H1 (cell line): ENCODE data around the gene DRC7. TPM values are rescaled to one million over a fixed set of nuclear protein-coding genes. Genes with fewer than 3 reads are reported as not detected.

Experiments used
- CTCF ChIA-PET: fragments of 300-600 bp; sonication (Branson Sonifier 250); formaldehyde crosslinking; loops from one replicate; lab custom pipeline; 2021; ENCODE audit not compliant: partially characterized antibody; lab: Charles Lee
- POLR2A ChIA-PET: fragments of 300-600 bp; sonication (Branson Sonifier 250); formaldehyde crosslinking; loops from one replicate; lab custom pipeline; 2021; ENCODE audit warnings: inconsistent platforms; ENCODE audit not compliant: partially characterized antibody; lab: Charles Lee
- DNase-seq, 2 experiments: peaks; one replicate each; pipeline versions ENCODE4 v3.0.0 to v3.0.0-alpha.2; 2010 to 2022; ENCODE audit warnings: low spot score in 2 of 2, low read depth in 1 of 2, mixed read lengths in 1 of 2
- FAIRE-seq: peaks from 2 replicates; lab custom pipeline; 2011; peaks lifted over from hg19 to GRCh38; lab: Jason Lieb, UNC
- H2AFZ ChIP-seq: 2 replicates; pipeline ENCODE4 v1.8.1; 2012; ENCODE audit warnings: low read length, inconsistent platforms
- H2AK5ac ChIP-seq: 2 replicates; pipeline ENCODE4 v1.6.1; 2013; ENCODE audit warnings: low read depth, low read length
- H2BK120ac ChIP-seq: replicated peaks from 2 replicates; pipeline ENCODE3; 2013; ENCODE audit warnings: low read depth, low read length, inconsistent platforms
- H2BK12ac ChIP-seq: 2 replicates; pipeline ENCODE4 v1.6.1; 2013; ENCODE audit warnings: low read depth, low read length
- H2BK15ac ChIP-seq: 2 replicates; pipeline ENCODE4 v1.6.1; 2013; ENCODE audit warnings: low read length
- H2BK20ac ChIP-seq: 2 replicates; pipeline ENCODE4 v1.6.1; 2013; ENCODE audit warnings: low read length
- H2BK5ac ChIP-seq: 2 replicates; pipeline ENCODE4 v1.6.1; 2013; ENCODE audit warnings: low read depth, low read length
- H3K14ac ChIP-seq: 2 replicates; pipeline ENCODE4 v1.6.1; 2013; ENCODE audit warnings: inconsistent platforms; ENCODE audit not compliant: insufficient read length
- H3K18ac ChIP-seq: 2 replicates; pipeline ENCODE4 v1.6.1; 2013; ENCODE audit warnings: low read length; ENCODE audit errors: extremely low read depth
- H3K23ac ChIP-seq: 2 replicates; pipeline ENCODE4 v1.6.1; 2013; ENCODE audit warnings: inconsistent platforms; ENCODE audit not compliant: insufficient read length
- H3K23me2 ChIP-seq: 2 replicates; pipeline ENCODE4 v1.6.1; 2013; ENCODE audit warnings: low read depth, low read length
- H3K27ac ChIP-seq: 2 replicates; pipeline ENCODE4 v1.6.1; 2011; ENCODE audit warnings: low read depth, low read length, inconsistent platforms
- H3K27me3 ChIP-seq, 4 experiments: replicated peaks in 1 of 4; 1 replicate in 1 of 4; 2 replicates in 3 of 4; pipeline versions ENCODE4 v1.6.1 to v1.8.1; 2011 to 2013; ENCODE audit warnings: low read length in 3 of 4, mild to moderate bottlenecking in 3 of 4, inconsistent platforms in 2 of 4, mixed read lengths in 2 of 4, moderate library complexity in 1 of 4; ENCODE audit not compliant: control insufficient read depth in 3 of 4, insufficient read depth in 3 of 4; ENCODE audit errors: extremely low read depth in 1 of 4
- H3K36me3 ChIP-seq, 4 experiments: 2 replicates each; pipeline versions ENCODE4 v1.6.1 to v1.8.1; 2011 to 2013; ENCODE audit warnings: mild to moderate bottlenecking in 4 of 4, low read length in 3 of 4, moderate library complexity in 2 of 4, control low read depth in 1 of 4, inconsistent platforms in 1 of 4; ENCODE audit not compliant: insufficient read depth in 4 of 4, control insufficient read depth in 2 of 4
- H3K4ac ChIP-seq: replicated peaks from 2 replicates; pipeline ENCODE3; 2013; ENCODE audit warnings: low read length, low read depth, mixed read lengths, inconsistent platforms; ENCODE audit not compliant: insufficient read length
- H3K4me1 ChIP-seq, 4 experiments: replicated peaks in 1 of 4; 1 replicate in 1 of 4; 2 replicates in 3 of 4; pipeline versions ENCODE4 v1.6.1 to v1.8.1; 2011 to 2013; ENCODE audit warnings: low read length in 3 of 4, inconsistent platforms in 2 of 4, mixed read lengths in 1 of 4; ENCODE audit not compliant: insufficient read depth in 4 of 4, control insufficient read depth in 3 of 4
- H3K4me2 ChIP-seq, 2 experiments: 2 replicates each; pipeline versions ENCODE4 v1.6.1 to v1.8.1; 2011 to 2013; ENCODE audit warnings: low read depth in 2 of 2, low read length in 2 of 2, control low read depth in 1 of 2, inconsistent platforms in 1 of 2, mild to moderate bottlenecking in 1 of 2; ENCODE audit not compliant: insufficient read depth in 1 of 2
- H3K4me3 ChIP-seq, 4 experiments: fragments of 200-600, 300-600 bp in 1 of 4; sonication (generic), shearing (Covaris generic), sonication (Bioruptor Twin) in 1 of 4; 2 replicates each; pipeline versions ENCODE4 v1.5.1 to v1.8.1; 2011 to 2016; ENCODE audit warnings: low read length in 4 of 4, low read depth in 3 of 4, control low read depth in 2 of 4, inconsistent platforms in 2 of 4, mild to moderate bottlenecking in 2 of 4, mixed read lengths in 1 of 4, moderate library complexity in 1 of 4; ENCODE audit not compliant: insufficient read depth in 2 of 4; ENCODE audit errors: extremely low read depth in 1 of 4
- H3K56ac ChIP-seq: replicated peaks from 2 replicates; pipeline ENCODE3; 2013; ENCODE audit warnings: low read depth, mild to moderate bottlenecking, mixed read lengths, low read length, inconsistent platforms; ENCODE audit not compliant: insufficient read length
- H3K79me1 ChIP-seq: 2 replicates; pipeline ENCODE4 v1.6.1; 2013; ENCODE audit warnings: low read depth, low read length, control low read depth
- H3K79me2 ChIP-seq, 2 experiments: 2 replicates each; pipeline versions ENCODE4 v1.6.1 to v1.8.1; 2012 to 2013; ENCODE audit warnings: low read length in 2 of 2, mild to moderate bottlenecking in 2 of 2, inconsistent platforms in 1 of 2; ENCODE audit not compliant: insufficient read depth in 2 of 2, control insufficient read depth in 1 of 2
- H3K9ac ChIP-seq, 4 experiments: replicated peaks in 1 of 4; 1 replicate in 1 of 4; 2 replicates in 3 of 4; pipeline versions ENCODE4 v1.6.1 to v1.8.1; 2011 to 2013; ENCODE audit warnings: low read depth in 3 of 4, low read length in 3 of 4, control low read depth in 2 of 4, mild to moderate bottlenecking in 2 of 4, moderate library complexity in 2 of 4, inconsistent platforms in 1 of 4; ENCODE audit errors: extremely low read depth in 1 of 4
- H3K9me3 ChIP-seq, 2 experiments: 2 replicates each; pipeline versions ENCODE4 v1.6.1 to v1.8.1; 2012 to 2013; ENCODE audit warnings: mild to moderate bottlenecking in 2 of 2, moderate library complexity in 2 of 2, control low read depth in 1 of 2, inconsistent platforms in 1 of 2, low read depth in 1 of 2, low read length in 1 of 2, mixed read lengths in 1 of 2; ENCODE audit not compliant: insufficient read depth in 2 of 2
- H4K20me1 ChIP-seq, 2 experiments: replicated peaks in 1 of 2; 2 replicates each; pipeline versions ENCODE3 to v1.8.1; 2011 to 2013; ENCODE audit warnings: inconsistent platforms in 2 of 2, low read length in 2 of 2, mild to moderate bottlenecking in 1 of 2; ENCODE audit not compliant: insufficient read depth in 2 of 2, control insufficient read depth in 1 of 2
- H4K5ac ChIP-seq: 2 replicates; pipeline ENCODE4 v1.6.1; 2013; ENCODE audit warnings: low read length, low read depth, mixed read lengths, inconsistent platforms; ENCODE audit not compliant: insufficient read length
- H4K8ac ChIP-seq: 2 replicates; pipeline ENCODE4 v1.8.0; 2013; ENCODE audit warnings: mild to moderate bottlenecking, moderate library complexity, low read length, inconsistent platforms; ENCODE audit not compliant: insufficient read depth; ENCODE audit errors: extremely low read depth
- H4K91ac ChIP-seq: replicated peaks from 2 replicates; pipeline ENCODE3; 2013; ENCODE audit warnings: low read length, mixed read lengths, inconsistent platforms; ENCODE audit not compliant: insufficient read length
- GABPA ChIP-seq: IDR thresholded peaks from 2 replicates; pipeline ENCODE4 v1.6.1; 2011; ENCODE audit warnings: mild to moderate bottlenecking, low read length, moderate library complexity, borderline replicate concordance; ENCODE audit not compliant: insufficient read depth
- WGBS, 2 experiments: shearing (Covaris generic) in 1 of 2; methylation state at CpG; one replicate each; pipeline versions ENCODE4 v1.1.6 to v1.1.7; 2013 to 2015; ENCODE audit warnings: low lambda C conversion rate in 2 of 2, mixed read lengths in 2 of 2, inconsistent platforms in 1 of 2, low coverage in 1 of 2, missing lambda C conversion rate in 1 of 2; ENCODE audit not compliant: insufficient replicate concordance in 2 of 2, insufficient coverage in 1 of 2, insufficient read length in 1 of 2; ENCODE audit errors: extremely low coverage in 1 of 2, missing lambda C conversion rate in 1 of 2; 5-methylcytosine and 5-hydroxymethylcytosine counted together
- polyA plus RNA-seq, 7 experiments: library from polyadenylated mRNA; depleted of rRNA in 3 of 7; stranded (reverse) in 5 of 7; unstranded in 2 of 7; fragments of >200 nt in 5 of 7; fragments of 200-250 nt in 2 of 7; gene quantifications; 1 replicate in 5 of 7; 2 replicates in 1 of 7; 4 replicates in 1 of 7; pipeline versions ENCODE4 v1.2.1 to v1.2.3, GENCODE V29; 2011 to 2013; ENCODE audit warnings: missing spikeins in 2 of 7, mixed read lengths in 2 of 7
- total RNA-seq: library from RNA; stranded (reverse); fragmentation: NEBNext Ultra II Directional; extraction: Animal tissue kit (Norgen Biotek cat#: 25700); gene quantifications from 2 replicates; pipeline ENCODE4 v1.2.1, GENCODE V29; 2021

Gene DRC7
- total and polyA plus RNA-seq, 2 of the 8 experiments (the other 6 are each of a cell fraction or from before 2014, with no cell fraction given): 0.14 TPM; not detected in 1

- Histone ChIP-seq H2AK5ac (no peak overlapping the region), H2BK120ac (no peak overlapping the region), H4K8ac (no peak overlapping the region), H3K56ac (no peak overlapping the region), H3K18ac (no peak overlapping the region), H2BK20ac (no peak overlapping the region), H3K4me2 (no peak overlapping the region), H3K79me2 (no peaks in the 10 kb centered on the region), H4K20me1 (no peaks in the 10 kb centered on the region), H3K9ac (no peak overlapping the region), H2AFZ (no peak overlapping the region), H3K23ac (no peak overlapping the region), H3K23me2 (no peaks in the 10 kb centered on the region), H3K9me3 (no peaks in the 10 kb centered on the region), H3K14ac (no peak overlapping the region), H3K4me3 (no peak overlapping the region), H3K4ac (no peak overlapping the region), H3K27me3 (no peaks in the 10 kb centered on the region), H2BK5ac (no peak overlapping the region), H2BK15ac (no peak overlapping the region), H3K36me3 (no peaks in the 10 kb centered on the region), H3K27ac (no peak overlapping the region), H4K91ac (no peak overlapping the region), H3K4me1 (no peaks in the 10 kb centered on the region; a peak in 1 of 7 replicates), H2BK12ac (no peak overlapping the region; the same call in 1 of the 2 replicates), H4K5ac (no peak overlapping the region), H3K79me1 (no peaks in the 10 kb centered on the region)
- ChIA-PET POLR2A (no interaction called here), CTCF (interaction anchor here (1.0 to 1.6 kb wide), 2 partner anchors 12 to 66 kb away, joined by 4 to 6 read pairs; no protein-coding TSS in a partner anchor)
- WGBS, 2 experiments: 78% methylated on average over 7 of the region's 7 CpGs; no CpG with 5 or more reads in 1 of the 2 experiments
- no peak for TF ChIP-seq GABPA
- DNase-seq (no peak), FAIRE-seq (no peak)
Measured at GRCh38 chr16:57661510-57661909, 33.1 kb upstream of the DRC7 start.
